ENCODE data around the gene CEACAM1. TPM values are rescaled to one million over a fixed set of nuclear protein-coding genes. Genes with fewer than 3 reads are reported as not detected.
A peak's percentile ranks its signal among the peaks of the same experiment; 100 is the strongest.

CEACAM1 gene
- 10 to 100 TPM; 12.7 to 13.7 TPM for total RNA-seq
- polyA plus RNA-seq (ENCODE audit: insufficient read depth, low read depth, low replicate concordance), result 6.8 TPM
- long read RNA-seq, donor 1, result 0 reads
- long read RNA-seq, donor 2, result 0 reads

DNA sequence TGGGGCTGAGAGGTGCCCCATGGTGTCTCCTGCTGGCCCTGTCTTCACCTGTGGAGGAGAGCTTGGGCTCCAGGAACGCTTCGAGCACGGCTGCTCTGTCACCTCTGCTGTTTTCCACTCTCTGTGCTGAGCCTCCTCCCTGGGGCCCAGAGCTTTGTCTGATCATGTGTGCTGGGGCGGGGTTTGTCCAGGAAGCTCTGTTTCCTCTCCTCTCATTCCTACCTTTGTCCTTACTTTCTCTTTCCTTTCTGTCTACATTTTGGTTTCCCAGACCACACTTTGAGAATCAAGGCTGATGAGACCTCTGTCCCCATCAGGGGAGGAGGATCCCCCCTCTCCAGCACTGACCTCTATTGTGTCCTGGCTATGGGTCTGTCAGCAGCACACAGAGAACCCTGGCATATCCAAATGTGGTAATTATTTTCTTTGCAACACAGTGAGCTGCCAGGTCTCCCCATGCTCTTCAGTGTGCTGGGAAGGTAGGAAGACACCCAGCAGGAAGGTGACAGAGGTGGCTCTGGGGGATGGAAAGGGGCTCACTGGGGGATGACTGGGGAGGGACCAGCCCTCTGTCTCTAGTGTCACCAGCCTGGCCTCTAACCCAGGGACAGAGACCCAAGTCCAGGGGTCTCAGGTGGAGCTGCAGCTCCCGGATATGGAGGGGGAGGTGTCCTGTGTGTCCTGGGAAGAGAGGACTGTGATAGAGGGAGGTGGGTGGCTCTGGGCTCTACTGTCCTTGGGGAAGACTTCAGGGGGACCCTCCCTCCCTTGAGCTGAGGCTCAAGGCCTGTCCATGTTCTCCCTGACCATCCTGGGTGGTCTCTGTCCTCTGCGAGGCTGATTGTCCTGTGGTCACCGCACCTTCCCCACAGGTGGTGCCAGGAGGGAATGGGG lies at the start of gene CEACAM1:
Gene CEACAM1, minus strand, starts transcription at position 128 of the 894 bp plus-strand sequence. Its CDS starts 107 bp downstream, at position 21.
- no peak within 1 kb of the TSS for H3K4me3 ChIP-seq
- no peaks in the 10 kb centered on the region for H3K27me3 ChIP-seq
- peak; percentile 62 for DNase-seq
- no peaks in the 10 kb centered on the region for H3K9me3 ChIP-seq
- TF ChIP-seq, protein P1, sequence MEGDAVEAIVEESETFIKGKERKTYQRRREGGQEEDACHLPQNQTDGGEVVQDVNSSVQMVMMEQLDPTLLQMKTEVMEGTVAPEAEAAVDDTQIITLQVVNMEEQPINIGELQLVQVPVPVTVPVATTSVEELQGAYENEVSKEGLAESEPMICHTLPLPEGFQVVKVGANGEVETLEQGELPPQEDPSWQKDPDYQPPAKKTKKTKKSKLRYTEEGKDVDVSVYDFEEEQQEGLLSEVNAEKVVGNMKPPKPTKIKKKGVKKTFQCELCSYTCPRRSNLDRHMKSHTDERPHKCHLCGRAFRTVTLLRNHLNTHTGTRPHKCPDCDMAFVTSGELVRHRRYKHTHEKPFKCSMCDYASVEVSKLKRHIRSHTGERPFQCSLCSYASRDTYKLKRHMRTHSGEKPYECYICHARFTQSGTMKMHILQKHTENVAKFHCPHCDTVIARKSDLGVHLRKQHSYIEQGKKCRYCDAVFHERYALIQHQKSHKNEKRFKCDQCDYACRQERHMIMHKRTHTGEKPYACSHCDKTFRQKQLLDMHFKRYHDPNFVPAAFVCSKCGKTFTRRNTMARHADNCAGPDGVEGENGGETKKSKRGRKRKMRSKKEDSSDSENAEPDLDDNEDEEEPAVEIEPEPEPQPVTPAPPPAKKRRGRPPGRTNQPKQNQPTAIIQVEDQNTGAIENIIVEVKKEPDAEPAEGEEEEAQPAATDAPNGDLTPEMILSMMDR (IDR thresholded peaks at IDR 0.05), result no peak
- TF ChIP-seq POLR2A (IDR thresholded peaks at IDR 0.05), result no peak
- H3K27ac ChIP-seq, result no peak within 1 kb of the TSS
- 53 to 59% methylated on average over 5 to 7 of the region's 7 CpGs for WGBS, 2 donors
- H3K4me1 ChIP-seq, result peaks cover 10% of the 10 kb centered on the region
- no peaks in the 10 kb centered on the region for H3K36me3 ChIP-seq (ENCODE audit: low read depth, missing control alignments)
- intact Hi-C loops (cut with DNase I; ENCODE audit: low total_unique reads), result no loop called here

DNA sequence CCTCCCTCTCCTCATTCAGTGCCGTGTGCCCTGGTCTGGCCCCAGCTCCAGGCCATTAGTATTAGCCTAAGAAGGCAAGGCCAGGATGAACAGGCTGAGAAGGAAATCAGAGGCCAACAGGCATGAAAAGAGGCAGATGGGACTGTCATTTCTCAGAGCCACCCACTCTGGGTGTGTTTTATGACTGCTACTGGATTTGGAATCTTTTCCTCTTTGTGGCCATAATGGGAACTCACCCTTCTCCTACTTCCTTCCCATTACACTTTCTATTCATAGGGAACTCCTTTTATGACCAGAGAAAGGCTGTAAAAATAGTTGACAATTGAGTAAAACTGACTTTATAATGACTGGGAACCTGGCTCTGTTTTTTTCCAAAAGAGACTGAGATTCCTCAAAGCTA lies 48.7 kb upstream of the CEACAM1 start:
- no peak overlapping the region for H3K27ac ChIP-seq
- H3K4me3 ChIP-seq, result no peak overlapping the region
- H3K36me3 ChIP-seq (ENCODE audit: low read depth, missing control alignments), result no peaks in the 10 kb centered on the region
- H3K27me3 ChIP-seq, result no peaks in the 10 kb centered on the region
- H3K9me3 ChIP-seq, result no peaks in the 10 kb centered on the region
- intact Hi-C loops (cut with DNase I; ENCODE audit: low total_unique reads), result no loop called here
- H3K4me1 ChIP-seq, result no peaks in the 10 kb centered on the region
- no peak for DNase-seq
- TF ChIP-seq, protein P1 (IDR thresholded peaks at IDR 0.05), result no peak
- no peak for TF ChIP-seq POLR2A (IDR thresholded peaks at IDR 0.05)
- WGBS, 2 donors, result 64 to 67% methylated on average over 1 of the region's 1 CpG

DNA sequence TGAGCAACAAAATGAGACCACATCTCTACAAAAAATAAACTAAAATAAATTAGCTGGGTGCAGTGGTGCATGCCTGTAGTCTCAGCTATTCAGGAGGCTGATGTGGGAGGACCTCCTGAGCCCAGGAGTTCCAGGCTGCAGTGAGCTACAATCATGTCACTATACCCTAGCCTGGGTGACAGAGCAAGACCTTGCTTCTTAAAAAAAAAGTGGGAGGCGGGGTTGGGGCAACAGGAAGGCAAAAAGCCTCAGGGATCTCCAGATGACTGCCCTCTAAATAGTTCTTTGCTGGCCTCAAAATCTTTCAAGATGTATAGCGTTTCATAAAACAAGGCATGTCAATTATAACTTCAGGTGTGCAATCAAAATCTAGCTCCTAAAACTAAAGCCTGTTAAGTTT lies 48.0 kb upstream of the CEACAM1 start:
- WGBS, 2 donors, result 87 to 90% methylated on average over 2 of the region's 2 CpGs
- intact Hi-C loops (cut with DNase I; ENCODE audit: low total_unique reads), result no loop called here
- no peak overlapping the region for H3K4me3 ChIP-seq
- H3K36me3 ChIP-seq (ENCODE audit: low read depth, missing control alignments), result no peaks in the 10 kb centered on the region
- no peak for TF ChIP-seq POLR2A (IDR thresholded peaks at IDR 0.05)
- TF ChIP-seq, protein P1 (IDR thresholded peaks at IDR 0.05), result no peak
- H3K4me1 ChIP-seq, result no peaks in the 10 kb centered on the region
- H3K27me3 ChIP-seq, result no peaks in the 10 kb centered on the region
- no peak for DNase-seq
- no peaks in the 10 kb centered on the region for H3K9me3 ChIP-seq
- H3K27ac ChIP-seq, result no peak overlapping the region

DNA sequence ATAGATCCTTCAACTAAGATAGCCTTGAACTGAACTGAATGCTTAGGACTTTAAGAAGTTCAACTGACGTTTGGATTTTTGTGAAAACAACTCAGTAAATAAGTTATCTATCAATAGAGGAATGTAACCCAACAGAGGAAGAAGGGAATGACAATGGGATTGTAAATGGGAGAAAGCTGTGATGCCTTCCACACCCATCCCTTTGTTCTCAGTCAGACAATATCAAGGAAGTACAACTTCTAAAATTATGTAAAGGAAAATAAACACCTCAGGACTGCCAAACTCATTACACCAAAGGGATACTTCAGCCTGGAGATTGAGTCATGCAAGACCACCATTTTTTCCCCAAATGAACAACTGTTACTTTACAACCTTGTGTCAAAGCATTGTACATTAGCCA lies 45.4 kb upstream of the CEACAM1 start:
- Histone ChIP-seq H3K4me1 (no peaks in the 10 kb centered on the region), H3K4me3 (no peak overlapping the region), H3K27ac (no peak overlapping the region), H3K36me3 (ENCODE audit: low read depth, missing control alignments) (no peaks in the 10 kb centered on the region), H3K27me3 (no peaks in the 10 kb centered on the region), H3K9me3 (no peaks in the 10 kb centered on the region)
- intact Hi-C loops (cut with DNase I; ENCODE audit: low total_unique reads), result no loop called here
- 53% methylated on average over 1 of the region's 1 CpG for WGBS, 2 donors
- no peak for TF ChIP-seq POLR2A (IDR thresholded peaks at IDR 0.05)
- TF ChIP-seq, protein P1 (IDR thresholded peaks at IDR 0.05), result no peak
- no peak for DNase-seq
